Ovary (tissue), 3 donors: Measurements from ENCODE around the gene TSC2.

Source experiments
- EP300 ChIP-seq: sonication (generic); formaldehyde crosslinking; IDR thresholded peaks from one replicate; pipeline ENCODE4 v1.6.1; 2017; ENCODE audit warnings: antibody characterized with exemption
- POLR2A ChIP-seq: fragments of 450-650 bp; IDR thresholded peaks from one replicate; pipeline ENCODE4 v1.6.1; 2017; ENCODE audit warnings: antibody characterized with exemption, mild to moderate bottlenecking, moderate library complexity
- TF ChIP-seq, protein P1 (sequence below), 3 donors: fragments of 450-650 bp in 2 of 3; fragments of 200-600 bp in 1 of 3; IDR thresholded peaks; one replicate each; pipeline versions ENCODE4 v1.5.1 to v1.8.0; 2016 to 2022; ENCODE audit warnings: antibody characterized with exemption in 3 of 3, mild to moderate bottlenecking in 1 of 3
- donor health status: DM: no; HTN: no; CAD: no.

DNA sequence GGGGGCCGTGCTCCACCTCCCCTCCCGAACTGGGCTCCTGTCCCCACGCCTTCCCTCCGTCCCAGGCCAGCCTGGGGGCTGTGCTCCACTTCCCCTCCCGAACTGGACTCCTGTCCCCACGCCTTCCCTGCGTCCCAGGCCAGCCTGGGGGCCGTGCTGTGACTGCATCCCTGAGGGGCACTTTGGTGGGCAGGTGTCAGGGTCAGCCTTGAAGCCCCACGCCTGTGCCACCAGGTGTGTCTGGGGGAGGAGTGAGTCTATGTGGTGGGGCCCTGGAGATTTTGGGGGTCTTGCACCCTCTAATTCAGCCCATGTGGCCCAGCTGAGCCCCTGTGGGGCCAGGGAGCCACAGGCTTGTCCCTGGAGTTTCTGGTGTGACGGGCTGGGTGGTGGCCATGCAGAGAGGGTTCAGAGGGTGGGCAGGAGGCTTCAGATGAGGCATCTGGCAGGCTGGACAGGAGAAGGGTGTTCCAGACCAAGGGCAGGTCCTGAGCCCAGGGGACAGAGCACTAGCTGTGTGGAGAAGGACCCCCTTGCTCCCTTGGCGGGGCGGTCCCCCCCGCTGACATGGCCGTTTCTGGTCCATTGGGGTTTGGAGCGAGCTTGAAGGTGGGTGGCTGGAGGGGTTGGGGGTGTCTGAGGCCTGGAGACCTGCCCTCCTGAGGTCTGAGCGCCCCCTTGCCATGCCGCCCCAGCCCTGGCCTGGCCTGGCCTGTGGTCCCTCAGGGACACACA, 12.9 kb upstream of the TSC2 start:
- TF ChIP-seq, protein P1, sequence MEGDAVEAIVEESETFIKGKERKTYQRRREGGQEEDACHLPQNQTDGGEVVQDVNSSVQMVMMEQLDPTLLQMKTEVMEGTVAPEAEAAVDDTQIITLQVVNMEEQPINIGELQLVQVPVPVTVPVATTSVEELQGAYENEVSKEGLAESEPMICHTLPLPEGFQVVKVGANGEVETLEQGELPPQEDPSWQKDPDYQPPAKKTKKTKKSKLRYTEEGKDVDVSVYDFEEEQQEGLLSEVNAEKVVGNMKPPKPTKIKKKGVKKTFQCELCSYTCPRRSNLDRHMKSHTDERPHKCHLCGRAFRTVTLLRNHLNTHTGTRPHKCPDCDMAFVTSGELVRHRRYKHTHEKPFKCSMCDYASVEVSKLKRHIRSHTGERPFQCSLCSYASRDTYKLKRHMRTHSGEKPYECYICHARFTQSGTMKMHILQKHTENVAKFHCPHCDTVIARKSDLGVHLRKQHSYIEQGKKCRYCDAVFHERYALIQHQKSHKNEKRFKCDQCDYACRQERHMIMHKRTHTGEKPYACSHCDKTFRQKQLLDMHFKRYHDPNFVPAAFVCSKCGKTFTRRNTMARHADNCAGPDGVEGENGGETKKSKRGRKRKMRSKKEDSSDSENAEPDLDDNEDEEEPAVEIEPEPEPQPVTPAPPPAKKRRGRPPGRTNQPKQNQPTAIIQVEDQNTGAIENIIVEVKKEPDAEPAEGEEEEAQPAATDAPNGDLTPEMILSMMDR (IDR thresholded peaks at IDR 0.05): no peak
- no peak for TF ChIP-seq EP300
- no peak for TF ChIP-seq POLR2A
